Suprapubic skin (tissue), 4 donors: ENCODE measurements around the gene GLIS1. TPM values are rescaled to one million over a fixed set of nuclear protein-coding genes. Genes with fewer than 3 reads are reported as not detected.

Experiments
- DNase-seq, 2 donors: peaks; one replicate each; pipeline ENCODE4 v3.0.0-alpha.2; 2019; ENCODE audit warnings: low spot score in 2 of 2
- H3K27ac ChIP-seq: fragments of 200-600 bp; sonication (generic); one replicate; pipeline ENCODE4 v1.5.1; 2019
- H3K27me3 ChIP-seq: fragments of 200-600 bp; sonication (generic); one replicate; pipeline ENCODE4 v1.5.1; 2019
- H3K36me3 ChIP-seq: fragments of 200-600 bp; sonication (generic); one replicate; pipeline ENCODE4 v1.5.1; 2019
- H3K4me1 ChIP-seq: fragments of 200-600 bp; sonication (generic); one replicate; pipeline ENCODE4 v1.5.1; 2019
- H3K4me3 ChIP-seq: fragments of 200-600 bp; sonication (generic); one replicate; pipeline ENCODE4 v1.5.1; 2019; ENCODE audit warnings: mild to moderate bottlenecking
- H3K9me3 ChIP-seq: fragments of 200-600 bp; sonication (generic); one replicate; pipeline ENCODE4 v1.5.1; 2019
- EP300 ChIP-seq: sonication (generic); formaldehyde crosslinking; IDR thresholded peaks from one replicate; pipeline ENCODE4 v1.6.1; 2017; ENCODE audit warnings: antibody characterized with exemption
- POLR2A ChIP-seq, 2 donors: fragments of 450-650 bp; IDR thresholded peaks; one replicate each; pipeline ENCODE4 v1.6.1; 2017; ENCODE audit warnings: antibody characterized with exemption in 2 of 2, mild to moderate bottlenecking in 2 of 2, moderate library complexity in 2 of 2
- POLR2AphosphoS5 ChIP-seq, 3 donors: sonication (generic); formaldehyde crosslinking; IDR thresholded peaks; one replicate each; pipeline ENCODE4 v1.6.1; 2017; ENCODE audit warnings: antibody characterized with exemption in 3 of 3
- WGBS: methylation state at CpG from one replicate; pipeline ENCODE4 v1.1.5; 2018; 5-methylcytosine and 5-hydroxymethylcytosine counted together
- total RNA-seq, 4 donors: library from RNA; depleted of rRNA; stranded (reverse); fragments of >200 nt; gene quantifications; one replicate each; pipeline ENCODE4 v1.1.0, GENCODE V29; 2016
- TF ChIP-seq, protein P1 (sequence below), 2 donors: fragments of 200-600 bp in 1 of 2; fragments of 450-650 bp in 1 of 2; sonication (generic) in 1 of 2; IDR thresholded peaks; one replicate each; pipeline ENCODE4 v1.5.1; 2016 to 2019; ENCODE audit warnings: antibody characterized with exemption in 2 of 2, mild to moderate bottlenecking in 1 of 2, moderate library complexity in 1 of 2

GLIS1 gene
- total RNA-seq, 4 donors from 2014 or later: 0.34 to 1.5 (median 0.59) TPM

DNA sequence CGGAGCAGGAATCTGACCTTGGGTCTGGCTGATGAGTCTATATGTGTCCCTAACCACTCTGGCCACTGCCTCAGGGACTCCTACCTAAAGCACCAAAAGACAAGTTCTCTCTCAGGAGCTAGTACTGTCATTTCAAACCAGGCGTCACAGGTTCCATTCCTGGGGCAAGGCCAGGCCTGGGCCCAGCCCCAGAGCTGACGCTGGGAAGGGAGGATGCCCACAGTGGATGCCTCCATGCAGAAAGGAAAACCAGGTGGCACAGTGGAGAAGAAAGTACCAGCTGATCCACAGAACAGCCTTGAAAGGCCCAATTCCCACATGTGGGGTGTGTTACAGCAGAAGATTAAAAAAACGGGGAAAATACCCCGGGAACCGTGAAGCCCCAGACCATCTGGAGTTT, 202.4 kb downstream of the GLIS1 start:
- no peak for TF ChIP-seq EP300
- TF ChIP-seq POLR2A (IDR thresholded peaks at IDR 0.05): no peak
- TF ChIP-seq, protein P1, sequence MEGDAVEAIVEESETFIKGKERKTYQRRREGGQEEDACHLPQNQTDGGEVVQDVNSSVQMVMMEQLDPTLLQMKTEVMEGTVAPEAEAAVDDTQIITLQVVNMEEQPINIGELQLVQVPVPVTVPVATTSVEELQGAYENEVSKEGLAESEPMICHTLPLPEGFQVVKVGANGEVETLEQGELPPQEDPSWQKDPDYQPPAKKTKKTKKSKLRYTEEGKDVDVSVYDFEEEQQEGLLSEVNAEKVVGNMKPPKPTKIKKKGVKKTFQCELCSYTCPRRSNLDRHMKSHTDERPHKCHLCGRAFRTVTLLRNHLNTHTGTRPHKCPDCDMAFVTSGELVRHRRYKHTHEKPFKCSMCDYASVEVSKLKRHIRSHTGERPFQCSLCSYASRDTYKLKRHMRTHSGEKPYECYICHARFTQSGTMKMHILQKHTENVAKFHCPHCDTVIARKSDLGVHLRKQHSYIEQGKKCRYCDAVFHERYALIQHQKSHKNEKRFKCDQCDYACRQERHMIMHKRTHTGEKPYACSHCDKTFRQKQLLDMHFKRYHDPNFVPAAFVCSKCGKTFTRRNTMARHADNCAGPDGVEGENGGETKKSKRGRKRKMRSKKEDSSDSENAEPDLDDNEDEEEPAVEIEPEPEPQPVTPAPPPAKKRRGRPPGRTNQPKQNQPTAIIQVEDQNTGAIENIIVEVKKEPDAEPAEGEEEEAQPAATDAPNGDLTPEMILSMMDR (IDR thresholded peaks at IDR 0.05): no peak
- TF ChIP-seq POLR2AphosphoS5 (IDR thresholded peaks at IDR 0.05): no peak
- H3K9me3 ChIP-seq: no peaks in the 10 kb centered on the region
- H3K36me3 ChIP-seq: no peaks in the 10 kb centered on the region
- H3K27ac ChIP-seq: no peak overlapping the region
- H3K4me3 ChIP-seq: no peak overlapping the region
- H3K4me1 ChIP-seq: peaks cover 8% of the 10 kb centered on the region
- WGBS: 77% methylated on average over 5 of the region's 6 CpGs
- DNase-seq: no peak
- H3K27me3 ChIP-seq: no peaks in the 10 kb centered on the region

DNA sequence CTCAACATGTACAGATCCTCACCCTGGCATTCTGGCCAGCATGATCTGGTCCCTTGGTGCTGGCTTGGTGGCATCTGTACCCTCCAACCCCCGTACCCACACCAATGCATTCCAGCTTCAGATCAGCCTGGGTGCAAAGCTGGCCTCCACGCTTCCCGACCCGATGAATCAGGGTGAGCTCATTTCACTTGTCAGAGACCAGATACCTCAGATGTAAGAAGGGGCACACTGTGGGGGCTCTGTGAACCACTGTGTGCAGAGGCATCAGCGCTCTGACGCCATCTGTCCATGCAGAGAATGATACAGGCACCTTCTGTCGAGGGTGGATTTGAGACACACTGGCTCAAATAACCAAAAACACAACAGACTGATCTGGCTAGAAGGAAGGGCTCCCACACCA, 203.1 kb downstream of the GLIS1 start:
- no peak overlapping the region for H3K4me3 ChIP-seq
- H3K27me3 ChIP-seq: no peaks in the 10 kb centered on the region
- TF ChIP-seq EP300 (no peak), POLR2A (IDR thresholded peaks at IDR 0.05) (no peak), POLR2AphosphoS5 (IDR thresholded peaks at IDR 0.05) (no peak)
- TF ChIP-seq, protein P1 (IDR thresholded peaks at IDR 0.05): no peak
- H3K4me1 ChIP-seq: peaks cover 8% of the 10 kb centered on the region
- no peak overlapping the region for H3K27ac ChIP-seq
- no peaks in the 10 kb centered on the region for H3K36me3 ChIP-seq
- WGBS: 89% methylated on average over 7 of the region's 7 CpGs
- DNase-seq: no peak
- H3K9me3 ChIP-seq: no peaks in the 10 kb centered on the region

DNA sequence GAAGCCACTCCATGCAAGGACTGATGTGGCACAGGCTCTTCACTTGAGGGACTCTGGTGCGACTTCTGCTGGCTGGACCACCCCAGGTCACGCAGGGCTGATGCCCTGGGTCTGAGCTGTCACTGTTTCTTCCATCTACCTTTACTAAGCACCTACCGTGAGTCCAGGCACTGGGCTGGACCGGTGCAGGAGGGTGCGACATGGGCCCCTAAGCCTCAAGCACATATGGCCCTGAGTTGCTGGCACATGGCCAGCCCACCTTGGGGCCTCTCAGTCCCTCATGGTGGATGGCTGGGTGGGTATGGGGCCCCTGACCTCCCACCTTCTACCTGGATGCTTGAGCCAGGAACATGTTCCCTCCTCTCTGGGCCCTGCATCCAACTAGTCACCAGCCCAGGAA, 203.7 kb downstream of the GLIS1 start:
- no peaks in the 10 kb centered on the region for H3K27me3 ChIP-seq
- 85% methylated on average over 3 of the region's 5 CpGs for WGBS

DNA sequence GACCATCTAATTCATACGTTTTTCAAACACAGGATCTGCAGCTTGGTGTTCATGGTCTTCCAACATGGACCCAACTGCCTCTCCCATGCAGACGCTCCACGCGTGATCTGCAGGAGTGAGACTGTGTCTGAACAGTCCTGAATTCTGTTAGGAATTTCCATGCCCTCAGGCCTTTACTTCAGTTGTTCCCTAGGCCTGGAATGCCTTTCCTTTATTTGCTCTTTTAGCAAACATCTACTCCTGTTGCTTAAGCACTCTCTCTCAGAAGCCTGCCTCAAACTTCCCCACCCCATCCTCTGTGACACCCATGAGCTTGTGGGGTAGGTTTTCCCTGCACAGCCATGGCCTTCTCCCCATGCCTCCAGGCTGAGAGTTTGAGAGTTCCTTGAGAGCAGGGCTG, 206.1 kb downstream of the GLIS1 start:
- no peaks in the 10 kb centered on the region for H3K27me3 ChIP-seq
- TF ChIP-seq POLR2AphosphoS5 (IDR thresholded peaks at IDR 0.05) (no peak), POLR2A (IDR thresholded peaks at IDR 0.05) (no peak), EP300 (no peak)
- TF ChIP-seq, protein P1 (IDR thresholded peaks at IDR 0.05): no peak
- 84% methylated on average over 4 of the region's 4 CpGs for WGBS
- H3K27ac ChIP-seq: no peak overlapping the region
- no peak for DNase-seq
- H3K36me3 ChIP-seq: no peaks in the 10 kb centered on the region
- H3K4me3 ChIP-seq: no peak overlapping the region
- H3K4me1 ChIP-seq: peaks cover 8% of the 10 kb centered on the region
- H3K9me3 ChIP-seq: no peaks in the 10 kb centered on the region

More for the DNA sequence above, 203.7 kb downstream of the GLIS1 start:
- no peak overlapping the region for H3K27ac ChIP-seq
- TF ChIP-seq POLR2AphosphoS5 (IDR thresholded peaks at IDR 0.05) (no peak), EP300 (no peak), POLR2A (IDR thresholded peaks at IDR 0.05) (no peak)
- TF ChIP-seq, protein P1 (IDR thresholded peaks at IDR 0.05): no peak
- no peak overlapping the region for H3K4me3 ChIP-seq
- H3K9me3 ChIP-seq: no peaks in the 10 kb centered on the region
- DNase-seq: no peak
- H3K4me1 ChIP-seq: peaks cover 8% of the 10 kb centered on the region
- H3K36me3 ChIP-seq: no peaks in the 10 kb centered on the region

DNA sequence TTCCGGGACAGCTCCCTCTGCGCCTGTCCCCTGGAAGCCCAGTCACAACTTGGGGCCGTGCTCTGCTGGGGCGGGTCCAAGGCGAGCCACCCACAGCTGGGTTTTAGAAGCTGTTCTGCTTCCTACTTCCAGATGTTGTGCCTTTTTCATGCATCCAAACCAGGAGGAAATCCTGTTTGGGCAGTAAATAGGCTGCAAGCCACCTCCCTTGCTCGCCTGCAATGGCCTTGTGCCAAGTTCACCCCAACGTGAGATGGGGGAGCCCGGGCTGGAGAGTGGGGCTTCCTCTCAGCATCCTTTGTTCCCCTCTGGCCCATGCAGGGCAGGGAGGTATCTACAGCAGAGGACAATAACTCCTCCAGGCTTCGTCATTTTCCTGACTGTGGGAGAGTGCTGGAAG, 206.6 kb downstream of the GLIS1 start:
- Histone ChIP-seq H3K36me3 (no peaks in the 10 kb centered on the region), H3K27ac (no peak overlapping the region), H3K4me1 (peaks cover 8% of the 10 kb centered on the region), H3K9me3 (no peaks in the 10 kb centered on the region), H3K4me3 (no peak overlapping the region), H3K27me3 (no peaks in the 10 kb centered on the region)
- TF ChIP-seq, protein P1 (IDR thresholded peaks at IDR 0.05): no peak
- TF ChIP-seq POLR2A (IDR thresholded peaks at IDR 0.05) (no peak), POLR2AphosphoS5 (IDR thresholded peaks at IDR 0.05) (no peak)
- no peak for DNase-seq
- WGBS: 53% methylated on average over 9 of the region's 9 CpGs
